Smooth muscle cell (in vitro differentiated cells): Measurements from ENCODE around the gene CUX1. TPM values are rescaled to one million over a fixed set of nuclear protein-coding genes. Genes with fewer than 3 reads are reported as not detected.

ENCODE experiments used
- DNase-seq: peaks from one replicate; lab custom pipeline; 2025; ENCODE audit not compliant: unreplicated experiment; lab: John Stamatoyannopoulos, UW
- H2AFZ ChIP-seq: fragments of 200-600 bp; sonication (generic); 2 replicates; pipeline ENCODE4 v1.6.0; 2016; ENCODE audit warnings: antibody characterized with exemption, low read depth, mild to moderate bottlenecking
- H3F3A ChIP-seq: fragments of 200-600 bp; sonication (generic); 2 replicates; pipeline ENCODE4 v1.6.0; 2017; ENCODE audit warnings: antibody characterized with exemption, low read depth
- H3K27ac ChIP-seq: fragments of 200-600 bp; sonication (generic); 2 replicates; pipeline ENCODE4 v1.5.1; 2016; ENCODE audit warnings: low read depth, mild to moderate bottlenecking
- H3K27me3 ChIP-seq: fragments of 200-600 bp; sonication (generic); 2 replicates; pipeline ENCODE4 v1.6.1; 2016; ENCODE audit warnings: low read depth, mild to moderate bottlenecking
- H3K36me3 ChIP-seq: fragments of 200-600 bp; sonication (generic); 2 replicates; pipeline ENCODE4 v1.5.1; 2016; ENCODE audit warnings: low read depth
- H3K4me1 ChIP-seq: fragments of 200-600 bp; sonication (generic); 2 replicates; pipeline ENCODE4 v1.5.1; 2016; ENCODE audit warnings: low read depth
- H3K4me2 ChIP-seq: fragments of 200-600 bp; sonication (generic); 2 replicates; pipeline ENCODE4 v1.6.0; 2016; ENCODE audit warnings: mild to moderate bottlenecking
- H3K4me3 ChIP-seq: fragments of 200-600 bp; sonication (generic); 2 replicates; pipeline ENCODE4 v1.5.1; 2016; ENCODE audit warnings: mild to moderate bottlenecking
- H3K79me2 ChIP-seq: fragments of 200-600 bp; sonication (generic); 2 replicates; pipeline ENCODE4 v1.6.0; 2016; ENCODE audit warnings: low read depth, mild to moderate bottlenecking
- H3K9ac ChIP-seq: fragments of 200-600 bp; sonication (generic); 2 replicates; pipeline ENCODE4 v1.6.0; 2016; ENCODE audit warnings: low read depth
- H3K9me3 ChIP-seq: fragments of 200-600 bp; sonication (generic); replicated peaks from 2 replicates; pipeline ENCODE4 v1.5.1; 2016; ENCODE audit warnings: low read depth
- H4K20me1 ChIP-seq: fragments of 200-600 bp; sonication (generic); 2 replicates; pipeline ENCODE4 v1.6.0; 2016; ENCODE audit warnings: low read depth
- WGBS: methylation state at CpG from one replicate; pipeline ENCODE4 v1.1.7; 2016; ENCODE audit warnings: low lambda C conversion rate; 5-methylcytosine and 5-hydroxymethylcytosine counted together
- polyA plus RNA-seq: library from polyadenylated mRNA; unstranded; fragments of >200 nt; fragmentation: Nextera tagmentation; extraction: Ambion mirVana; gene quantifications from 2 replicates; pipeline ENCODE4 v1.2.1, GENCODE V29; 2016
- total RNA-seq: library from RNA; depleted of rRNA; stranded (reverse); fragments of >200 nt; gene quantifications from 2 replicates; pipeline ENCODE4 v1.2.3, GENCODE V29; 2014
- TF ChIP-seq, protein P1 (sequence below): fragments of 200-600 bp; sonication (generic); IDR thresholded peaks from 2 replicates; pipeline ENCODE4 v1.5.1; 2017; ENCODE audit warnings: borderline replicate concordance, mild to moderate bottlenecking, antibody characterized with exemption; ENCODE audit not compliant: insufficient read depth, poor library complexity, severe bottlenecking

CUX1 gene
- total and polyA plus RNA-seq, 2 experiments from 2014 or later: 56.3 to 78.4 TPM

DNA sequence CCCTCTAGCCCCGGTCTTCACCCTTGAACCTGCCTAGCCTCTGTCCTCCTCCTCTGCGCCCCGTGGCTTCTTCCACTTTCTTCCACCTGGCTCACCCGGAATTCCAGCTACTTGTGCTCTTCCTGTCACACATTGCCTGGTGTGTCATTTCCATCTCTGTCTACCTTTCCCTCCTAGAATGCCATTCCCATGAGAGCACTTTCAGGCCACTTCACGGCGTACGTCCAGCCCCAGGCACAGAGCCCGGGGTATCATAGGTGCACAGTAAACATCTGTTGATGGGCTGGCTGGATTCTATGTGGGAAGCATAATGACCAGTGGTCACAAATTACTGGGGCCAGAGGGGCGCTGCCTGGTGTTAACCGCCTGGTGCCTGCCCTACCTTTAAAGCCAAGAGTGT is 161.3 kb downstream of the CUX1 start:
- WGBS: 81% methylated on average over 10 of the region's 10 CpGs
- Histone ChIP-seq H3F3A (peaks cover 5% of the 10 kb centered on the region), H3K4me1 (no peaks in the 10 kb centered on the region), H3K36me3 (no peaks in the 10 kb centered on the region), H3K27ac (peak overlapping the region; percentile 33), H3K9me3 (no peaks in the 10 kb centered on the region), H3K4me2 (no peak overlapping the region), H2AFZ (no peak overlapping the region), H3K9ac (no peak overlapping the region), H3K79me2 (peaks cover 87% of the 10 kb centered on the region), H3K27me3 (no peaks in the 10 kb centered on the region), H3K4me3 (no peak overlapping the region), H4K20me1 (peaks cover 92% of the 10 kb centered on the region)
- TF ChIP-seq, protein P1, sequence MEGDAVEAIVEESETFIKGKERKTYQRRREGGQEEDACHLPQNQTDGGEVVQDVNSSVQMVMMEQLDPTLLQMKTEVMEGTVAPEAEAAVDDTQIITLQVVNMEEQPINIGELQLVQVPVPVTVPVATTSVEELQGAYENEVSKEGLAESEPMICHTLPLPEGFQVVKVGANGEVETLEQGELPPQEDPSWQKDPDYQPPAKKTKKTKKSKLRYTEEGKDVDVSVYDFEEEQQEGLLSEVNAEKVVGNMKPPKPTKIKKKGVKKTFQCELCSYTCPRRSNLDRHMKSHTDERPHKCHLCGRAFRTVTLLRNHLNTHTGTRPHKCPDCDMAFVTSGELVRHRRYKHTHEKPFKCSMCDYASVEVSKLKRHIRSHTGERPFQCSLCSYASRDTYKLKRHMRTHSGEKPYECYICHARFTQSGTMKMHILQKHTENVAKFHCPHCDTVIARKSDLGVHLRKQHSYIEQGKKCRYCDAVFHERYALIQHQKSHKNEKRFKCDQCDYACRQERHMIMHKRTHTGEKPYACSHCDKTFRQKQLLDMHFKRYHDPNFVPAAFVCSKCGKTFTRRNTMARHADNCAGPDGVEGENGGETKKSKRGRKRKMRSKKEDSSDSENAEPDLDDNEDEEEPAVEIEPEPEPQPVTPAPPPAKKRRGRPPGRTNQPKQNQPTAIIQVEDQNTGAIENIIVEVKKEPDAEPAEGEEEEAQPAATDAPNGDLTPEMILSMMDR: no peak
- no peak for DNase-seq

DNA sequence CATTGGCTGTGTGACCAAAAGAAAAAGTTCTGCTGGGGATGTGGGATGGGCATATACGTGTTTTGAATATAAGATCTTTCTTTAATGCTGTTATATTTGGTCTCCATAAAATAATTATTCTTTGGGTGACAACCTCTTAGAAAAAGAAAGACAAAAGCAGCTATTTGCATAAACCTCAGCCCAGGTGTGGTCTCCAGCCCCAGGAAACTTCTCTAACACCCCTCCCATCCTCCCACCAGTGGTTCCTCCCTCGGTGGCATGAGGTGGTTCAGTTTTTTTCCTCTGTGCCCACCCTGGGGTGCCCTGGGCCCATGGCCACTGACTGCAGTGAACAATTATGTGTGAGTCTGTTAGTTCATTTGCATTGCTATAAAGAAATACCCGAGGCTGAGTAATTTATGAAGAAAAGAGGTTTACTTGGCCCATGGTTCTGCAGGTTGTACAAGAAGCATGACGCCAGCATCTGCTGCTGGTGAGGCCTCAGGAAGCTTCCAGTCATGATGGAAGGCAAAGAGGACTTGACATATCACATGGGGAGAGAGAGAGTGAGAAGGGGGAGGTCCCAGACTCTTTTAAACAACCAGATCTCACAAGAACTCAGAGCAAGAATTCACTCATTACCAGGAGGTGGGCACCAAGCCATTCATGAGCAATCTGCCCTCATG is 165.9 kb downstream of the CUX1 start:
- no peak for DNase-seq
- no peaks in the 10 kb centered on the region for H3K36me3 ChIP-seq
- no peaks in the 10 kb centered on the region for H3K9me3 ChIP-seq
- peaks cover 24% of the 10 kb centered on the region for H3F3A ChIP-seq
- 97% methylated on average over 4 of the region's 4 CpGs for WGBS
- H3K27me3 ChIP-seq: no peaks in the 10 kb centered on the region
- H3K4me1 ChIP-seq: peaks cover 25% of the 10 kb centered on the region
- no peak overlapping the region for H3K4me3 ChIP-seq
- no peak overlapping the region for H3K27ac ChIP-seq
- no peak overlapping the region for H3K4me2 ChIP-seq
- H3K79me2 ChIP-seq: peaks cover 69% of the 10 kb centered on the region
- no peak overlapping the region for H2AFZ ChIP-seq
- TF ChIP-seq, protein P1: no peak
- H3K9ac ChIP-seq: no peak overlapping the region
- peaks cover 96% of the 10 kb centered on the region for H4K20me1 ChIP-seq

DNA sequence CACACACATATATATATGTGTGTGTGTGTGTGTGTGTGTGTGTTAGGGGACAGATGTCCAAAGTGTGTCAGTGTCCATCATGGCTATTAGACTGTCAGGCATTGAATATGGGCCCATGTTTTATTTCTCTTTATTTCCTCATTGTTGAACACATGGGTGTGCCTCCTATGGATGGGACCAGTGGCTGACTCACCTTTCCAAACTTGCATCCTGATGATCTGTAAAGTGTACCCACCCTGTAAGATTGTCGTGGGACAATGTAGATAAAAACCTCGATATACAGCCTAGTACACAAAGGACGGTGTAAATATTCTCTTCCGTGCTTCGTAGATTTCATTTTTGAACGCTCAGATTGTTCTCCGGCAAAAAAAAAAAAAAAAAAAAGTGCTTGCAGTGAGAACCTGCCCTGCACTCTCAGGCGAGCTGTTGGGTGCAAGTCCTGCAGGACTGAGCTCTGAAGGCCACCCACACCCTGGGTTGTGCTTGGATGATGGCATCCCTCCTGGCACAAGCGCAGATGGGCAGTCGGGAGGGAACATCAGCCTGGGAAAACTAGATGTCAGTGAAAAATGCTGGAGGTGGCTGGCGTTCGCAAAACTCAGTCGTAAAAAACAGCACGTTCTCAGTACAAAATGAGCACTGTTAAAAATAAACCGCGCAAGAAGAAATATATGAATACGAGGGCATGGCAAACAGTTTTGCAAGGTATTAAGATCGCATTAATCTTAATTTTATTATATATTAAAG is 166.9 kb downstream of the CUX1 start:
- peaks cover 25% of the 10 kb centered on the region for H3K4me1 ChIP-seq
- H2AFZ ChIP-seq: no peak overlapping the region
- no peaks in the 10 kb centered on the region for H3K27me3 ChIP-seq
- 91% methylated on average over 18 of the region's 18 CpGs for WGBS
- H3K79me2 ChIP-seq: peaks cover 63% of the 10 kb centered on the region
- peaks cover 95% of the 10 kb centered on the region for H4K20me1 ChIP-seq
- no peak overlapping the region for H3K9ac ChIP-seq
- DNase-seq: no peak
- no peak overlapping the region for H3K4me3 ChIP-seq
- H3K4me2 ChIP-seq: no peak overlapping the region
- TF ChIP-seq, protein P1: no peak
- no peaks in the 10 kb centered on the region for H3K36me3 ChIP-seq
- no peaks in the 10 kb centered on the region for H3K9me3 ChIP-seq
- peaks cover 24% of the 10 kb centered on the region for H3F3A ChIP-seq
- H3K27ac ChIP-seq: no peak overlapping the region
